H54 (cell line): ENCODE measurements around the gene TMEM51.

ENCODE experiments used
- DNase-seq: peaks from one replicate; pipeline ENCODE4 v3.0.0; 2011; ENCODE audit warnings: low spot score, mixed read lengths; ENCODE audit not compliant: insufficient read length
- FAIRE-seq: peaks from 3 replicates; lab custom pipeline; 2011; peaks lifted over from hg19 to GRCh38; lab: Jason Lieb, UNC
- POLR2A ChIP-seq: IDR thresholded peaks from 2 replicates; pipeline ENCODE4 v1.6.1; 2011; ENCODE audit warnings: low read depth, mild to moderate bottlenecking, low read length

The TMEM51 gene

GRCh38 chr1:15259622-15260007 is 106.1 kb downstream of the TMEM51 start:
- DNase-seq, result no peak
- FAIRE-seq, result no peak
- no peak for TF ChIP-seq POLR2A

- peak; percentile 12 for DNase-seq
Measured at GRCh38 chr1:15260418-15261154, 107.0 kb downstream of the TMEM51 start.

GRCh38 chr1:15261155-15262002 is 107.8 kb downstream of the TMEM51 start:
- 0 out of 2 replicates have a peak, but pooled peaks have one; percentile 11 for TF ChIP-seq POLR2A
- FAIRE-seq (peak; percentile 45), DNase-seq (peak; percentile 20)

More at GRCh38 chr1:15260418-15261154, 107.0 kb downstream of the TMEM51 start:
- FAIRE-seq, result peak; percentile 55
- no peak for TF ChIP-seq POLR2A

- no peak for TF ChIP-seq POLR2A
- DNase-seq, result no peak
- no peak for FAIRE-seq
Measured at GRCh38 chr1:15262003-15262377, 108.4 kb downstream of the TMEM51 start.

- FAIRE-seq, result no peak
- no peak for DNase-seq
- TF ChIP-seq POLR2A, result no peak
Measured at GRCh38 chr1:15262706-15263105, 109.2 kb downstream of the TMEM51 start.

- FAIRE-seq, result no peak
- TF ChIP-seq POLR2A, result no peak
- no peak for DNase-seq
Measured at GRCh38 chr1:15264769-15265168, 111.2 kb downstream of the TMEM51 start.
